Activated CD8-positive, alpha-beta T cell treated with anti-CD3 and anti-CD28 coated beads for 36 hours (primary cell): Measurements from ENCODE around the gene EIF4G3. TPM values are rescaled to one million over a fixed set of nuclear protein-coding genes. Genes with fewer than 3 reads are reported as not detected.

Source experiments
- ATAC-seq: fragments of 200-7000 bp; cut with Tn5 transposase; one replicate; pipeline ENCODE4 v1.10.0; 2021; ENCODE audit warnings: mild to moderate bottlenecking, moderate library complexity
- CTCF ChIA-PET: fragments of 350-600 bp; sonication (Branson Sonifier 250); formaldehyde crosslinking; loops from one replicate; lab custom pipeline; 2021; ENCODE audit warnings: antibody characterized with exemption; lab: Charles Lee
- POLR2A ChIA-PET: fragments of 350-600 bp; sonication (Branson Sonifier 250); formaldehyde crosslinking; loops from one replicate; lab custom pipeline; 2021; ENCODE audit warnings: antibody characterized with exemption; lab: Charles Lee
- DNase-seq: peaks from one replicate; pipeline ENCODE4 v3.0.0-alpha.2; 2020
- H3K27ac Mint-ChIP-seq: one replicate; pipeline ENCODE4 v1.8.0; 2021; ENCODE audit warnings: mild to moderate bottlenecking, mixed read lengths
- H3K27me3 Mint-ChIP-seq: one replicate; pipeline ENCODE4 v1.8.0; 2021; ENCODE audit warnings: mixed read lengths
- H3K36me3 Mint-ChIP-seq: one replicate; pipeline ENCODE4 v1.8.0; 2021; ENCODE audit warnings: low read depth, mixed read lengths
- H3K4me1 Mint-ChIP-seq: one replicate; pipeline ENCODE4 v1.8.0; 2021; ENCODE audit warnings: low read depth, mixed read lengths
- H3K4me3 Mint-ChIP-seq: one replicate; pipeline ENCODE4 v1.8.0; 2021; ENCODE audit warnings: mild to moderate bottlenecking, moderate library complexity, mixed read lengths
- H3K9me3 Mint-ChIP-seq: one replicate; pipeline ENCODE4 v1.8.0; 2021; ENCODE audit warnings: mixed read lengths
- intact Hi-C: fragments of 100-400 bp; cut with micrococcal nuclease; formaldehyde crosslinking; loops from one replicate; pipeline ENCODE4 v1.10.0; 2022
- total RNA-seq, 2 experiments: library from RNA; stranded (reverse); gene quantifications; one replicate each; pipeline ENCODE4 v1.2.3, GENCODE V29; 2021
- TF ChIP-seq, protein P1 (sequence below): fragments of 200-600 bp; IDR thresholded peaks from one replicate; pipeline ENCODE4 v1.8.0; 2022; ENCODE audit warnings: antibody characterized with exemption, mild to moderate bottlenecking

The EIF4G3 gene
- total RNA-seq, 2 experiments from 2014 or later: 48.2 to 48.4 TPM

DNA sequence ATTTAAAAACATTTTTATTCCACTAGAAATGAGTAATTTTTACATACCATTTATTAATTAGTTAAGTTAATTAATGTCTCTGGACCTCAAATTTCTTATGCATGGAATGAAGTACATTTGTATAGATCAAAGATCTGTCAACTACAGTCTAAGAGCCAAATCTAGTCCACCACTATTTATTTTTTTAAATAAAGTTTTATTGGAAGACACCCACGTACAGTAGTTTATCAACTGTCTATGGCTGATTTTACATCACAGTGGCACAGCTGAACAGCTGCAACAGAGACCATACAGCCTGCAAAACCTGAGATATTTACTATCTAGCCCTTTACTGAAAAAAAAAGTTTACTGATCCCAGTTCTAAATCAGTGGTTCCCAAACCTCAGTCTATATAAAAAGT is 201.0 kb downstream of the EIF4G3 start:
- no peaks in the 10 kb centered on the region for H3K27me3 Mint-ChIP-seq
- H3K4me1 Mint-ChIP-seq: no peaks in the 10 kb centered on the region
- TF ChIP-seq, protein P1, sequence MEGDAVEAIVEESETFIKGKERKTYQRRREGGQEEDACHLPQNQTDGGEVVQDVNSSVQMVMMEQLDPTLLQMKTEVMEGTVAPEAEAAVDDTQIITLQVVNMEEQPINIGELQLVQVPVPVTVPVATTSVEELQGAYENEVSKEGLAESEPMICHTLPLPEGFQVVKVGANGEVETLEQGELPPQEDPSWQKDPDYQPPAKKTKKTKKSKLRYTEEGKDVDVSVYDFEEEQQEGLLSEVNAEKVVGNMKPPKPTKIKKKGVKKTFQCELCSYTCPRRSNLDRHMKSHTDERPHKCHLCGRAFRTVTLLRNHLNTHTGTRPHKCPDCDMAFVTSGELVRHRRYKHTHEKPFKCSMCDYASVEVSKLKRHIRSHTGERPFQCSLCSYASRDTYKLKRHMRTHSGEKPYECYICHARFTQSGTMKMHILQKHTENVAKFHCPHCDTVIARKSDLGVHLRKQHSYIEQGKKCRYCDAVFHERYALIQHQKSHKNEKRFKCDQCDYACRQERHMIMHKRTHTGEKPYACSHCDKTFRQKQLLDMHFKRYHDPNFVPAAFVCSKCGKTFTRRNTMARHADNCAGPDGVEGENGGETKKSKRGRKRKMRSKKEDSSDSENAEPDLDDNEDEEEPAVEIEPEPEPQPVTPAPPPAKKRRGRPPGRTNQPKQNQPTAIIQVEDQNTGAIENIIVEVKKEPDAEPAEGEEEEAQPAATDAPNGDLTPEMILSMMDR: no peak
- H3K36me3 Mint-ChIP-seq: peaks cover 10% of the 10 kb centered on the region
- intact Hi-C loops: no loop called here
- no peak for ATAC-seq
- CTCF ChIA-PET: no interaction called here
- H3K4me3 Mint-ChIP-seq: no peak overlapping the region
- no peak overlapping the region for H3K27ac Mint-ChIP-seq
- DNase-seq: no peak
- POLR2A ChIA-PET: no interaction called here
- H3K9me3 Mint-ChIP-seq: no peaks in the 10 kb centered on the region

- DNase-seq (no peak), ATAC-seq (no peak)
- CTCF ChIA-PET: interaction anchor here (0.7 kb wide), 1 partner anchor 338 kb away, joined by 3 read pairs; no protein-coding TSS in a partner anchor
- Mint-ChIP-seq H3K27me3 (no peaks in the 10 kb centered on the region), H3K4me3 (no peak overlapping the region), H3K27ac (no peak overlapping the region), H3K9me3 (no peaks in the 10 kb centered on the region), H3K4me1 (no peaks in the 10 kb centered on the region), H3K36me3 (peaks cover 10% of the 10 kb centered on the region)
- intact Hi-C loops: no loop called here
- TF ChIP-seq, protein P1: no peak
- POLR2A ChIA-PET: no interaction called here
These were observed 201.7 kb downstream of the EIF4G3 start for GRCh38 chr1:20974951-20975350.

- Mint-ChIP-seq H3K4me1 (no peaks in the 10 kb centered on the region), H3K4me3 (no peak overlapping the region), H3K27ac (no peak overlapping the region), H3K9me3 (no peaks in the 10 kb centered on the region), H3K27me3 (no peaks in the 10 kb centered on the region), H3K36me3 (peaks cover 16% of the 10 kb centered on the region)
- intact Hi-C loops: no loop called here
- DNase-seq (no peak), ATAC-seq (no peak)
- POLR2A ChIA-PET: no interaction called here
- TF ChIP-seq, protein P1: no peak
- CTCF ChIA-PET: interaction anchor here (0.7 kb wide), 1 partner anchor 337 kb away, joined by 3 read pairs; no protein-coding TSS in a partner anchor
These were observed 202.6 kb downstream of the EIF4G3 start for GRCh38 chr1:20974069-20974468.

- intact Hi-C loops: no loop called here
- ATAC-seq (no peak), DNase-seq (no peak)
- Mint-ChIP-seq H3K4me1 (no peaks in the 10 kb centered on the region), H3K36me3 (peaks cover 17% of the 10 kb centered on the region), H3K4me3 (no peak overlapping the region), H3K27ac (no peak overlapping the region), H3K27me3 (no peaks in the 10 kb centered on the region), H3K9me3 (no peaks in the 10 kb centered on the region)
- CTCF ChIA-PET: no interaction called here
- TF ChIP-seq, protein P1: no peak
- POLR2A ChIA-PET: interaction anchor here (0.6 kb wide), 1 partner anchor 21 kb away, joined by 4 read pairs; no protein-coding TSS in a partner anchor
These were observed 203.8 kb downstream of the EIF4G3 start for GRCh38 chr1:20972855-20973254.

DNA sequence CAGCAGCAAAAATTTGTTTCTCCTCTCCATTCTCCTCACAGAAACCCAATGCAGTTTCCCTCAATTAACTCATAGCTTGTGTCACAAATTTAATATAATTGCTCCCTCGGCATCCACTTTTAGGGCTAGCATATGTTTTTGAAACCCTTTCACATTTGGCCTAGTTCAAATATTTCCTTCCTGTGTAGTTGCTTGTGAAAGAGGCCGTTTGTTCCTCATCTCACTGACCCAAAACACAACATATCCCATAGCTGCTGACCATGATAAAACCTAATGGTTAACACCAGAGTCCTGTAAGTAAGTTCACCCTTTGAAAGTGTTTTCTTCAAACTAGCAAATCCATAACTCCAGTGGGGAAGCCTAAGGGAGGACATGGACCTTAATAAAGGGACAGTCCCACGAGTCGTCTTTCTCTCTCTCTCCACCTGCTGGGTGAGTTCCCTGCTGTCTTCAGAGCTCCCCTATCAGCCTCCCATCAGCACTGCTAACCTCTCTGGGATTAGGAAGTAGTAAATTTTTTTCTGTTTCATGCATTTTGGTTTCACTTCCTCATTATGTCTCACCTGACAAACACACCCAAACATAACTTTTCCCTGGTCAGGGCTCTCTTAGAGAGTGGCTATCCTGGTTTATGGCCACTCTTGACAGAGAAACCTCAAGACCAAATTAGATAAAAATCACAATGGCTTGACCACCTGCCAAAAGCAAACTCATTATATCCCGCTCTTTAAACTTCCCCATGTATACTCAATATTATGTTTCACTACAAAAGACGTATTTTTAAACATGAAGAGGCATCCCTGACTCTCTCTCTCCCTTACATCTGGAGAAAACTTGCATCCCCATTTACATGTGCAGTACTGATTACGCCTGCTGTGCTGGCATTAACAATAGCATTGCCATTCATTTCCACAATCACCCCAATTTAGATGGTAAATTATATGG is 211.9 kb downstream of the EIF4G3 start:
- intact Hi-C loops: no loop called here

More for the DNA sequence above, 211.9 kb downstream of the EIF4G3 start:
- ATAC-seq (no peak), DNase-seq (no peak)
- Mint-ChIP-seq H3K27me3 (no peaks in the 10 kb centered on the region), H3K4me3 (no peak overlapping the region), H3K27ac (no peak overlapping the region), H3K4me1 (peaks cover 5% of the 10 kb centered on the region), H3K36me3 (peaks cover 18% of the 10 kb centered on the region), H3K9me3 (no peaks in the 10 kb centered on the region)
- ChIA-PET CTCF (no interaction called here), POLR2A (no interaction called here)
- TF ChIP-seq, protein P1: no peak
